Measurements from ENCODE around the gene BUB1.
A peak's percentile ranks its signal among the peaks of the same experiment; 100 is the strongest.
"Not testable (repeated sequence)": the region's sequence is repeated elsewhere in the genome, so short reads cannot be mapped to it uniquely, and the experiment has no call there.

The BUB1 gene

GRCh38 chr2:110690083-110690965, 12.5 kb upstream of the BUB1 start:
- TF ChIP-seq CTCF (IDR thresholded peaks at IDR 0.05; ENCODE audit: low read depth, low read length) = no peak
- H3K4me3 ChIP-seq (ENCODE audit: low read depth, low read length) = no peak overlapping the region
- in situ Hi-C loops (cut with HindIII; ENCODE audit: low sequenced_read_pairs) = no loop called here
- no peak for DNase-seq (ENCODE audit: low read depth, low spot score)

GRCh38 chr2:110688594-110689091, 10.8 kb upstream of the BUB1 start:
- in situ Hi-C loops (cut with HindIII; ENCODE audit: low sequenced_read_pairs) = no loop called here
- no peak for TF ChIP-seq CTCF (IDR thresholded peaks at IDR 0.05; ENCODE audit: low read depth, low read length)
- H3K4me3 ChIP-seq (ENCODE audit: low read depth, low read length) = no peak overlapping the region
- DNase-seq (ENCODE audit: low read depth, low spot score) = peak; percentile 69

- DNase-seq (ENCODE audit: low read depth, low spot score); in situ Hi-C loops (cut with HindIII; ENCODE audit: low sequenced_read_pairs); H3K4me3 ChIP-seq (ENCODE audit: low read depth, low read length): not testable (repeated sequence)
Measured at GRCh38 chr2:110687775-110688484, 10.1 kb upstream of the BUB1 start.

- no peak for DNase-seq (ENCODE audit: low read depth, low spot score)
- no peak overlapping the region for H3K4me3 ChIP-seq (ENCODE audit: low read depth, low read length)
- in situ Hi-C loops (cut with HindIII; ENCODE audit: low sequenced_read_pairs) = no loop called here
- no peak for TF ChIP-seq CTCF (IDR thresholded peaks at IDR 0.05; ENCODE audit: low read depth, low read length)
Measured at GRCh38 chr2:110682872-110683271, 5.0 kb upstream of the BUB1 start.

- DNase-seq (ENCODE audit: low read depth, low spot score) = no peak
- no peak overlapping the region for H3K4me3 ChIP-seq (ENCODE audit: low read depth, low read length)
- in situ Hi-C loops (cut with HindIII; ENCODE audit: low sequenced_read_pairs) = no loop called here
- TF ChIP-seq CTCF (IDR thresholded peaks at IDR 0.05; ENCODE audit: low read depth, low read length) = no peak
Measured at GRCh38 chr2:110682267-110682666, 4.4 kb upstream of the BUB1 start.

GRCh38 chr2:110680709-110681108, 2.8 kb upstream of the BUB1 start:
- DNase-seq (ENCODE audit: low read depth, low spot score) = no peak
- in situ Hi-C loops (cut with HindIII; ENCODE audit: low sequenced_read_pairs) = no loop called here
- TF ChIP-seq CTCF (IDR thresholded peaks at IDR 0.05; ENCODE audit: low read depth, low read length) = no peak
- H3K4me3 ChIP-seq (ENCODE audit: low read depth, low read length) = no peak overlapping the region

GRCh38 chr2:110679865-110680264, 2.0 kb upstream of the BUB1 start:
- in situ Hi-C loops (cut with HindIII; ENCODE audit: low sequenced_read_pairs) = no loop called here
- H3K4me3 ChIP-seq (ENCODE audit: low read depth, low read length) = no peak overlapping the region
- DNase-seq (ENCODE audit: low read depth, low spot score) = no peak
- no peak for TF ChIP-seq CTCF (IDR thresholded peaks at IDR 0.05; ENCODE audit: low read depth, low read length)
